Parathyroid adenoma (tissue), 2 donors: ENCODE measurements around the gene MRPL11.
"Not testable (repeated sequence)": the region's sequence is repeated elsewhere in the genome, so short reads cannot be mapped to it uniquely, and the experiment has no call there.

ENCODE experiments used
- H2AFZ ChIP-seq: fragments of 300-600 bp; sonication (generic); one replicate; pipeline ENCODE4 v1.7.0; 2017; ENCODE audit warnings: antibody characterized with exemption, mild to moderate bottlenecking
- H3K27ac ChIP-seq: fragments of 300-600 bp; sonication (generic); one replicate; pipeline ENCODE4 v1.7.0; 2017
- H3K27me3 ChIP-seq: fragments of 300-600 bp; sonication (generic); one replicate; pipeline ENCODE4 v1.7.0; 2017; ENCODE audit warnings: low read length; ENCODE audit not compliant: control insufficient read depth, insufficient read depth
- H3K36me3 ChIP-seq: fragments of 300-600 bp; sonication (generic); one replicate; pipeline ENCODE4 v1.7.0; 2017; ENCODE audit warnings: low read length; ENCODE audit not compliant: control insufficient read depth, insufficient read depth
- H3K4me1 ChIP-seq: fragments of 300-600 bp; sonication (generic); one replicate; pipeline ENCODE4 v1.7.0; 2017; ENCODE audit warnings: control low read depth
- H3K4me2 ChIP-seq: fragments of 300-600 bp; sonication (generic); one replicate; pipeline ENCODE4 v1.7.0; 2017; ENCODE audit warnings: low read length
- H3K4me3 ChIP-seq: fragments of 300-600 bp; sonication (generic); one replicate; pipeline ENCODE4 v1.7.0; 2017; ENCODE audit warnings: low read depth, low read length
- H3K79me2 ChIP-seq: fragments of 300-600 bp; sonication (generic); one replicate; pipeline ENCODE4 v1.7.0; 2017; ENCODE audit warnings: control low read depth
- H3K9ac ChIP-seq: fragments of 300-600 bp; sonication (generic); one replicate; pipeline ENCODE4 v1.7.0; 2017; ENCODE audit warnings: mild to moderate bottlenecking
- H3K9me3 ChIP-seq: fragments of 300-600 bp; sonication (generic); one replicate; pipeline ENCODE4 v1.7.0; 2017; ENCODE audit warnings: low read length; ENCODE audit not compliant: control insufficient read depth
- TF ChIP-seq, protein P1 (sequence below): fragments of 300-600 bp; sonication (generic); IDR thresholded peaks from one replicate; pipeline ENCODE4 v1.7.0; 2017; ENCODE audit warnings: antibody characterized with exemption, mild to moderate bottlenecking
- donor health status: primary hyperparathyroidism.

MRPL11 gene

GRCh38 chr11:66467034-66467659 is 28.5 kb upstream of the MRPL11 start:
- Histone ChIP-seq H3K9me3 (no peaks in the 10 kb centered on the region), H3K27me3 (no peaks in the 10 kb centered on the region), H2AFZ (peak overlapping the region; percentile 78), H3K9ac (no peak overlapping the region), H3K36me3 (no peaks in the 10 kb centered on the region), H3K4me1 (peaks cover 7% of the 10 kb centered on the region), H3K4me3 (peak overlapping the region; percentile 79), H3K79me2 (peaks cover 5% of the 10 kb centered on the region), H3K27ac (no peak overlapping the region), H3K4me2 (peak overlapping the region; percentile 72)
- TF ChIP-seq, protein P1, sequence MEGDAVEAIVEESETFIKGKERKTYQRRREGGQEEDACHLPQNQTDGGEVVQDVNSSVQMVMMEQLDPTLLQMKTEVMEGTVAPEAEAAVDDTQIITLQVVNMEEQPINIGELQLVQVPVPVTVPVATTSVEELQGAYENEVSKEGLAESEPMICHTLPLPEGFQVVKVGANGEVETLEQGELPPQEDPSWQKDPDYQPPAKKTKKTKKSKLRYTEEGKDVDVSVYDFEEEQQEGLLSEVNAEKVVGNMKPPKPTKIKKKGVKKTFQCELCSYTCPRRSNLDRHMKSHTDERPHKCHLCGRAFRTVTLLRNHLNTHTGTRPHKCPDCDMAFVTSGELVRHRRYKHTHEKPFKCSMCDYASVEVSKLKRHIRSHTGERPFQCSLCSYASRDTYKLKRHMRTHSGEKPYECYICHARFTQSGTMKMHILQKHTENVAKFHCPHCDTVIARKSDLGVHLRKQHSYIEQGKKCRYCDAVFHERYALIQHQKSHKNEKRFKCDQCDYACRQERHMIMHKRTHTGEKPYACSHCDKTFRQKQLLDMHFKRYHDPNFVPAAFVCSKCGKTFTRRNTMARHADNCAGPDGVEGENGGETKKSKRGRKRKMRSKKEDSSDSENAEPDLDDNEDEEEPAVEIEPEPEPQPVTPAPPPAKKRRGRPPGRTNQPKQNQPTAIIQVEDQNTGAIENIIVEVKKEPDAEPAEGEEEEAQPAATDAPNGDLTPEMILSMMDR: peak; percentile 22

DNA sequence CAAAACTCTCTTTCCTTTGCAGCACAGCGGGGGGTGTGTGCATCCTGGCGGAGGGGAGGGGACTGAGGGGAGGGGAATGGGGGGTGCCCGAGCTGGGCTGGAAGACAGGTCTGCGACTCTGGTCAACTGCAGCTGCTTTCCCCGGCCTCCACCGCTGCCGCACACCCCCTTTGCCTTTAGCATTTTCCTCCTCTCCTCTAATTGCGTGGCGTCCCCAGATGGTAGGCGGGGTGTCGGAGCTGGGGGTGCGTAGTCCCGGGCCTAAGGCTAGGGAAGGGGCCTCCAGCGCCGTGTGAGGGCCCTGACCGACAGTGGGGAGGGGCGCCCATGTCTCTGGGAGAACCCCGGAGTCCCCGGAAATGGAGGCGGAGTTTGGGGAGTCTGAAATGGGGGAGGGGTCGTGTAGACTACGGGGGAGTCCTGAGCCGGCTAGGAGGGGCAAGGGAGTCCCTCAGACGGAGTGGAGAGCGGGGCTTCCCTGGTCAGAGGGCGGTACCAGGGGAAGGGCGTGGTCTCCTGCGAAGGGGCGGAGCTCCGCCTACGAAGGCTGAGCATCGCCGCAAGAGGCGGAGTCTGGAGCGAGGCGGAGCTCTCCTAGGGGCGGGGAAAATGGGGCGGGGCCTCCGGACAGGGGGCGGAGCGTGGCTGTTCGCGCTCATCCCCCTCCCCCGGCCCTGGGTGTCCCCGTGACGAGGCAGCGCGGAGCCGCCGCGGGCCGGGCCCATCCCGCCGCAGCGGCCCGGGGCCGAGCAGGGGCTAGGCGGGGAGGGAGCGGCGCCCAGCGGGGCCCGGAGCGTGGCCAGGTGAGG is 27.8 kb upstream of the MRPL11 start, which contains the start of gene PELI3:
Gene PELI3, plus strand, starts transcription at position 681 of the 809 bp plus-strand sequence. CDS start 1,224 bp downstream, outside the sequence.
- H3K9ac ChIP-seq: peak within 1 kb of the TSS; percentile 34
- peak within 1 kb of the TSS; percentile 74 for H3K27ac ChIP-seq
- TF ChIP-seq, protein P1: no peak
- peaks cover 5% of the 10 kb centered on the region for H3K79me2 ChIP-seq
- H3K36me3 ChIP-seq: no peaks in the 10 kb centered on the region
- peaks cover 7% of the 10 kb centered on the region for H3K4me1 ChIP-seq
- no peaks in the 10 kb centered on the region for H3K27me3 ChIP-seq
- H3K9me3 ChIP-seq: no peaks in the 10 kb centered on the region
- H3K4me3 ChIP-seq: peak within 1 kb of the TSS; percentile 79
- peak within 1 kb of the TSS; percentile 72 for H3K4me2 ChIP-seq
- peak within 1 kb of the TSS; percentile 95 for H2AFZ ChIP-seq

DNA sequence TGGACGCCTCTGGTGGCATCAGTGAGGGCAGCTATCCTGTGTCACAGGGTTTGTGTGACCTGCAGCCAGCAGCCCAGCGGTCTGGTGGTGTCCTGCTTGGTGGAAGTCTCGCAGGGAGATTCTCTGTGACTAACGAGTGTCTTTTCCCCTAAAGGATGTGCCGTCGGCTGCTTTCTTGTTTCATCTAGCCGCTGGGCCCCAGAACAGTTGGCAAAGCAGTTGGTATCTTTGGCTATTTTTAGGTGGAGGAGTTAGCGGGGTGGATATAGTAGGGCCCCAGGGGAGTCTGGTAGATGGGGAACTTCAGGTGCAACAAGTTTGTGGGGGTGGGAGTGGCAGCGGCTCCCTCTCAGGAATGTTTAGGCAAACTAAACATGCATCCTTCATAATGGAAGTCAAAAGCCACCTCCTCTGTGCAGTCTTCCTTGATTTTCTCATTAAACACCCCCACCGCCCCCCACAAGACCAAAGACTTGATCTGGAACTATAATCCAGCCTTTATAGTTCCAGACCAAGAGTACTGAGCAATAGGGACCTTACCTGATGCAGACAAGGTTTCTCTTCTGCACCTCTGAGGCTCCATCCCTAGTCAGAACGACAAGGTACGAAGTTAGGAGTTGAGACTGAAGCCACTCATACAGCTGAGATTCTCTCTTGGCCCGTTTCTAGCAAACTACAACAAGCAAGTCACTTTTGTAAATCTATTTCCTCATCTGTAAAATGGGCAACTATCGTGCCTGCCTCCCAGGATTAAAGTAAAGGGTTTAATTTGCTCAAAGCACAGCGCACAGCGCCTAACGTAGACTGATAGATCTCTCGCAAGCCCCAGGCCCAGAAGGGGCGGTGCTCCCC is 27.0 kb upstream of the MRPL11 start:
- peak overlapping the region; percentile 95 for H2AFZ ChIP-seq
- no peaks in the 10 kb centered on the region for H3K27me3 ChIP-seq
- peak overlapping the region; percentile 62 for H3K4me2 ChIP-seq
- peaks cover 5% of the 10 kb centered on the region for H3K79me2 ChIP-seq
- no peaks in the 10 kb centered on the region for H3K36me3 ChIP-seq
- H3K4me3 ChIP-seq: peak overlapping the region; percentile 53
- TF ChIP-seq, protein P1: no peak
- no peak overlapping the region for H3K9ac ChIP-seq
- H3K9me3 ChIP-seq: no peaks in the 10 kb centered on the region
- peak overlapping the region; percentile 74 for H3K27ac ChIP-seq
- H3K4me1 ChIP-seq: peaks cover 7% of the 10 kb centered on the region

DNA sequence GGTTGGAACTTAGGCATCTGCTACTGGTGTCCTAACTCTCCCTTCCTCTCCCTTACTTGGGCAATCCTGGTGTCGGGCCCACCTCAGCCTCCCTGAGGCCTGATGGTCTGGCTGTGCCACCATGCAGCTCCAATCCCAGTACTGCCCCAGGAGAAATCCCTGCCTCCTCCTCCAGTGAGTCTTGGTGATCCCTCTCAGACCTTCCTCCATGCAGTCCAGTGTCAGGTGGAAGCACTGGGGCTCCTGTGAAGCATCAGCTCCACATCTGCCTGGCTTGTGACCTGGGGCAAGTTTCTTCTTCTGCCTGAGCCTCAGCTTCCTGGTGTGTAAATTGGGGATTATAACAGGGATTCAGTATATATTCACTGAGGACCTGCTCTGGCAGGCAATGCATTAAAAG is 26.3 kb upstream of the MRPL11 start:
- no peak overlapping the region for H3K4me2 ChIP-seq
- H3K9me3 ChIP-seq: no peaks in the 10 kb centered on the region
- TF ChIP-seq, protein P1: no peak
- H3K4me1 ChIP-seq: peaks cover 7% of the 10 kb centered on the region
- H3K36me3 ChIP-seq: no peaks in the 10 kb centered on the region
- H2AFZ ChIP-seq: no peak overlapping the region
- no peak overlapping the region for H3K4me3 ChIP-seq
- H3K27ac ChIP-seq: no peak overlapping the region
- H3K79me2 ChIP-seq: peaks cover 5% of the 10 kb centered on the region
- H3K9ac ChIP-seq: no peak overlapping the region
- no peaks in the 10 kb centered on the region for H3K27me3 ChIP-seq

DNA sequence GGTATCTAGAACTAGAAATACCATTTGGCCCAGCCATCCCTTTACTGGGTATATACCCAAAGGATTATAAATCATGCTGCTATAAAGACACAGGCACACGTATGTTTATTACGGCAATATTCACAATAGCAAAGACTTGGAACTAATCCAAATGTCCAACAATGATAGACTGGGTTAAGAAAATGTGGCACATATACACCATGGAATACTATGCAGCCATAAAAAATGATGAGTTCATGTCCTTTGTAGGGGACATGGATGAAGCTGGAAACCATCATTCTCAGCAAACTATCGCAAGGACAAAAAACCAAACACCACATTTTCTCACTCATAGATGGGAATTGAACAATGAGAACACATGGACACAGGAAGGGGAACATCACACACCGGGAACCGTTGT is 25.5 kb upstream of the MRPL11 start:
- not testable (repeated sequence) for H3K4me2 ChIP-seq, H3K9ac ChIP-seq, H3K79me2 ChIP-seq, H2AFZ ChIP-seq, H3K36me3 ChIP-seq, H3K9me3 ChIP-seq, H3K27me3 ChIP-seq, H3K4me3 ChIP-seq, H3K4me1 ChIP-seq, H3K27ac ChIP-seq
